Ovary (tissue), 9 donors: ENCODE results near the gene POMP. TPM values are rescaled to one million over a fixed set of nuclear protein-coding genes. Genes with fewer than 3 reads are reported as not detected.

Experiments used
- DNase-seq, 5 donors: peaks; one replicate each; pipeline ENCODE4 v3.0.0-alpha.2; 2019 to 2020
- H3K27ac ChIP-seq, 2 donors: fragments of 200-600 bp; one replicate each; pipeline versions ENCODE4 v1.5.1 to v1.8.0; 2019 to 2022
- H3K27me3 ChIP-seq: fragments of 200-600 bp; one replicate; pipeline ENCODE4 v1.8.0; 2022
- H3K36me3 ChIP-seq: fragments of 200-600 bp; sonication (generic); one replicate; pipeline ENCODE4 v1.5.1; 2019
- H3K4me1 ChIP-seq: one replicate; pipeline ENCODE4 v1.8.1; 2013; ENCODE audit warnings: mild to moderate bottlenecking, moderate library complexity; ENCODE audit not compliant: insufficient read depth
- H3K4me3 ChIP-seq: fragments of 200-600 bp; sonication (generic); one replicate; pipeline ENCODE4 v1.5.1; 2017
- H3K9me3 ChIP-seq, 2 donors: fragments of 200-600 bp in 1 of 2; sonication (generic) in 1 of 2; one replicate each; pipeline versions ENCODE4 v1.5.1 to v1.8.1; 2013 to 2019; ENCODE audit warnings: mild to moderate bottlenecking in 1 of 2, moderate library complexity in 1 of 2
- CTCF ChIP-seq, 3 donors: fragments of 450-650 bp in 2 of 3; fragments of 200-600 bp in 1 of 3; IDR thresholded peaks; one replicate each; pipeline versions ENCODE4 v1.5.1 to v1.8.0; 2016 to 2022; ENCODE audit warnings: antibody characterized with exemption in 3 of 3, mild to moderate bottlenecking in 1 of 3
- EP300 ChIP-seq: sonication (generic); formaldehyde crosslinking; IDR thresholded peaks from one replicate; pipeline ENCODE4 v1.6.1; 2017; ENCODE audit warnings: antibody characterized with exemption
- POLR2A ChIP-seq: fragments of 450-650 bp; IDR thresholded peaks from one replicate; pipeline ENCODE4 v1.6.1; 2017; ENCODE audit warnings: antibody characterized with exemption, mild to moderate bottlenecking, moderate library complexity
- WGBS, 3 donors: extraction: QIAGEN DNeasy Blood & Tissue Kit in 1 of 3; methylation state at CpG; one replicate each; pipeline versions ENCODE4 v1.1.5 to v1.1.7; 2013 to 2017; 5-methylcytosine and 5-hydroxymethylcytosine counted together
- intact Hi-C, 4 donors: fragments of 100-400 bp; cut with DNase I; formaldehyde crosslinking; loops; one replicate each; pipeline versions ENCODE4 v1.11.0 to v1.15.1; 2022 to 2023
- polyA plus RNA-seq, 2 donors: library from polyadenylated mRNA; stranded (reverse); fragments of 200-250 nt in 1 of 2; fragments of 350-450 nt in 1 of 2; fragmentation: Illumina TruSeq in 1 of 2; extraction: RNeasy Lipid Tissue Mini Kit (QIAGEN cat#74804) in 1 of 2; gene quantifications; one replicate each; pipeline ENCODE4 v1.2.3, GENCODE V29; 2013 to 2014
- total RNA-seq, 7 donors: library from RNA; depleted of rRNA in 2 of 7; stranded (reverse); fragments of >200 nt in 2 of 7; fragmentation: NEBNext Ultra II Directional in 3 of 7; extraction: Animal tissue kit (Norgen Biotek cat#: 25700) in 3 of 7; gene quantifications; one replicate each; pipeline versions ENCODE4 v1.1.0 to v1.2.4, GENCODE V29; 2016 to 2023
- donor health status: DM: no; HTN: no; CAD: no; lungs with moderate emphysema.
- donor health status: DM: no; HTN: no; CAD: no.
- donor health status: Bipolar disorder and iron deficiency.
- donor health status: DM: yes; HTN: yes; CAD: no.
- donor health status: DM: no; HTN: no; CAD: no.
- donor health status: DM: yes; HTN: yes; CAD: no.

POMP gene
- total and polyA plus RNA-seq, 9 donors: 28.5 to 53.8 (median 34.2) TPM

- peak overlapping the region; percentile 65 to 95 for H3K27ac ChIP-seq
- no peaks in the 10 kb centered on the region for H3K27me3 ChIP-seq
- no peak for DNase-seq
- H3K4me3 ChIP-seq: peak overlapping the region; percentile 72
- no peaks in the 10 kb centered on the region for H3K9me3 ChIP-seq
- peaks cover 11% of the 10 kb centered on the region for H3K4me1 ChIP-seq
- intact Hi-C loops: no loop called here
- no peaks in the 10 kb centered on the region for H3K36me3 ChIP-seq
- 9 to 14% (median 11%) methylated on average over 4 of the region's 4 CpGs for WGBS, 3 donors
- TF ChIP-seq CTCF (IDR thresholded peaks at IDR 0.05) (no peak), EP300 (no peak), POLR2A (no peak)
These were observed 666 bp downstream of the POMP start for GRCh38 chr13:28659621-28659970.

- no peaks in the 10 kb centered on the region for H3K27me3 ChIP-seq
- no peak overlapping the region for H3K4me3 ChIP-seq
- TF ChIP-seq POLR2A (no peak), CTCF (IDR thresholded peaks at IDR 0.05) (no peak), EP300 (no peak)
- no peak for DNase-seq
- 88 to 93% (median 91%) methylated on average over 9 of the region's 9 CpGs for WGBS, 3 donors
- intact Hi-C loops: no loop called here
- no peaks in the 10 kb centered on the region for H3K36me3 ChIP-seq
- H3K4me1 ChIP-seq: no peaks in the 10 kb centered on the region
- no peak overlapping the region for H3K27ac ChIP-seq
- H3K9me3 ChIP-seq: no peaks in the 10 kb centered on the region
These were observed 8.1 kb downstream of the POMP start for GRCh38 chr13:28666897-28667488.

- H3K9me3 ChIP-seq: no peaks in the 10 kb centered on the region
- H3K27me3 ChIP-seq: no peaks in the 10 kb centered on the region
- no peaks in the 10 kb centered on the region for H3K36me3 ChIP-seq
- H3K4me1 ChIP-seq: no peaks in the 10 kb centered on the region
- intact Hi-C loops: no loop called here
- TF ChIP-seq POLR2A (no peak), EP300 (no peak), CTCF (IDR thresholded peaks at IDR 0.05) (no peak)
- no peak overlapping the region for H3K27ac ChIP-seq
- no peak for DNase-seq
- H3K4me3 ChIP-seq: no peak overlapping the region
These were observed 12.3 kb downstream of the POMP start for GRCh38 chr13:28671126-28671792.

- no peak overlapping the region for H3K27ac ChIP-seq
- H3K4me1 ChIP-seq: no peaks in the 10 kb centered on the region
- H3K4me3 ChIP-seq: no peak overlapping the region
- TF ChIP-seq CTCF (IDR thresholded peaks at IDR 0.05) (no peak), POLR2A (no peak), EP300 (no peak)
- no peak for DNase-seq
- H3K27me3 ChIP-seq: no peaks in the 10 kb centered on the region
- WGBS, 3 donors: 74 to 81% (median 80%) methylated on average over 1 of the region's 1 CpG
- no peaks in the 10 kb centered on the region for H3K36me3 ChIP-seq
- H3K9me3 ChIP-seq: no peaks in the 10 kb centered on the region
- intact Hi-C loops: no loop called here
These were observed 19.9 kb downstream of the POMP start for GRCh38 chr13:28678809-28679208.
